KBM-7 (cell line): ENCODE results near the gene IGSF3.
"Not testable (repeated sequence)": the region's sequence is repeated elsewhere in the genome, so short reads cannot be mapped to it uniquely, and the experiment has no call there.

Experiments used
- DNase-seq: peaks from one replicate; pipeline ENCODE4 v3.0.0-alpha.2; 2015
- in situ Hi-C: fragments of 300-500 bp; cut with MboI; formaldehyde crosslinking; loops from 2 replicates; pipeline ENCODE4 v1.14.3; 2020; ENCODE audit warnings: low sequenced_read_pairs, low pct_unique_long_range_greater_than_20kb, mixed read lengths

The IGSF3 gene

GRCh38 chr1:116642311-116643280, 24.9 kb downstream of the IGSF3 start:
- in situ Hi-C loops, DNase-seq: not testable (repeated sequence)

- DNase-seq, in situ Hi-C loops: not testable (repeated sequence)
Measured at GRCh38 chr1:116637583-116637982, 29.9 kb downstream of the IGSF3 start.

GRCh38 chr1:116636584-116636983, 30.9 kb downstream of the IGSF3 start:
- in situ Hi-C loops, DNase-seq: not testable (repeated sequence)

- in situ Hi-C loops, DNase-seq: not testable (repeated sequence)
Measured at GRCh38 chr1:116634386-116634785, 33.1 kb downstream of the IGSF3 start.

- in situ Hi-C loops, DNase-seq: not testable (repeated sequence)
Measured at GRCh38 chr1:116631996-116632925, 35.3 kb downstream of the IGSF3 start.

- in situ Hi-C loops, DNase-seq: not testable (repeated sequence)
Measured at GRCh38 chr1:116631554-116631953, 36.0 kb downstream of the IGSF3 start.

- in situ Hi-C loops, DNase-seq: not testable (repeated sequence)
Measured at GRCh38 chr1:116630057-116630456, 37.5 kb downstream of the IGSF3 start.

GRCh38 chr1:116629441-116629840, 38.1 kb downstream of the IGSF3 start:
- DNase-seq, in situ Hi-C loops: not testable (repeated sequence)

GRCh38 chr1:116628448-116628847, 39.1 kb downstream of the IGSF3 start:
- DNase-seq, result no peak
- in situ Hi-C loops, result no loop called here

GRCh38 chr1:116627357-116627756, 40.2 kb downstream of the IGSF3 start:
- DNase-seq, in situ Hi-C loops: not testable (repeated sequence)

- in situ Hi-C loops, DNase-seq: not testable (repeated sequence)
Measured at GRCh38 chr1:116626915-116627314, 40.6 kb downstream of the IGSF3 start.

- in situ Hi-C loops, DNase-seq: not testable (repeated sequence)
Measured at GRCh38 chr1:116625155-116625554, 42.4 kb downstream of the IGSF3 start.

- DNase-seq, result no peak
- in situ Hi-C loops, result no loop called here
Measured at GRCh38 chr1:116624040-116624439, 43.5 kb downstream of the IGSF3 start.

- in situ Hi-C loops, DNase-seq: not testable (repeated sequence)
Measured at GRCh38 chr1:116622496-116622895, 45.0 kb downstream of the IGSF3 start.

GRCh38 chr1:116621756-116622155, 45.8 kb downstream of the IGSF3 start:
- DNase-seq, in situ Hi-C loops: not testable (repeated sequence)

- in situ Hi-C loops, DNase-seq: not testable (repeated sequence)
Measured at GRCh38 chr1:116620392-116620791, 47.1 kb downstream of the IGSF3 start.

- in situ Hi-C loops, DNase-seq: not testable (repeated sequence)
Measured at GRCh38 chr1:116619106-116619505, 48.4 kb downstream of the IGSF3 start.

- in situ Hi-C loops, DNase-seq: not testable (repeated sequence)
Measured at GRCh38 chr1:116617808-116618207, 49.7 kb downstream of the IGSF3 start.

- in situ Hi-C loops, DNase-seq: not testable (repeated sequence)
Measured at GRCh38 chr1:116613825-116614224, 53.7 kb downstream of the IGSF3 start.
